Activated naive CD8-positive, alpha-beta T cell (primary cell): Measurements from ENCODE around the gene KRTAP1-1.
"Not testable (repeated sequence)": the region's sequence is repeated elsewhere in the genome, so short reads cannot be mapped to it uniquely, and the experiment has no call there.

Experiments used
- H3K27ac Mint-ChIP-seq: one replicate; pipeline ENCODE4 v1.8.0; 2021; ENCODE audit warnings: mixed read lengths
- H3K27me3 Mint-ChIP-seq: one replicate; pipeline ENCODE4 v1.8.0; 2021; ENCODE audit warnings: mixed read lengths
- H3K36me3 Mint-ChIP-seq: one replicate; pipeline ENCODE4 v1.8.0; 2021; ENCODE audit warnings: mixed read lengths
- H3K4me1 Mint-ChIP-seq: one replicate; pipeline ENCODE4 v1.8.0; 2021; ENCODE audit warnings: low read depth, mixed read lengths
- H3K4me3 Mint-ChIP-seq: one replicate; pipeline ENCODE4 v1.8.0; 2021; ENCODE audit warnings: mild to moderate bottlenecking, mixed read lengths
- H3K9me3 Mint-ChIP-seq: one replicate; pipeline ENCODE4 v1.8.0; 2021; ENCODE audit warnings: low read depth, mixed read lengths

KRTAP1-1 gene, protein sequence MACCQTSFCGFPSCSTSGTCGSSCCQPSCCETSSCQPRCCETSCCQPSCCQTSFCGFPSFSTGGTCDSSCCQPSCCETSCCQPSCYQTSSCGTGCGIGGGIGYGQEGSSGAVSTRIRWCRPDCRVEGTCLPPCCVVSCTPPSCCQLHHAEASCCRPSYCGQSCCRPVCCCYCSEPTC

DNA sequence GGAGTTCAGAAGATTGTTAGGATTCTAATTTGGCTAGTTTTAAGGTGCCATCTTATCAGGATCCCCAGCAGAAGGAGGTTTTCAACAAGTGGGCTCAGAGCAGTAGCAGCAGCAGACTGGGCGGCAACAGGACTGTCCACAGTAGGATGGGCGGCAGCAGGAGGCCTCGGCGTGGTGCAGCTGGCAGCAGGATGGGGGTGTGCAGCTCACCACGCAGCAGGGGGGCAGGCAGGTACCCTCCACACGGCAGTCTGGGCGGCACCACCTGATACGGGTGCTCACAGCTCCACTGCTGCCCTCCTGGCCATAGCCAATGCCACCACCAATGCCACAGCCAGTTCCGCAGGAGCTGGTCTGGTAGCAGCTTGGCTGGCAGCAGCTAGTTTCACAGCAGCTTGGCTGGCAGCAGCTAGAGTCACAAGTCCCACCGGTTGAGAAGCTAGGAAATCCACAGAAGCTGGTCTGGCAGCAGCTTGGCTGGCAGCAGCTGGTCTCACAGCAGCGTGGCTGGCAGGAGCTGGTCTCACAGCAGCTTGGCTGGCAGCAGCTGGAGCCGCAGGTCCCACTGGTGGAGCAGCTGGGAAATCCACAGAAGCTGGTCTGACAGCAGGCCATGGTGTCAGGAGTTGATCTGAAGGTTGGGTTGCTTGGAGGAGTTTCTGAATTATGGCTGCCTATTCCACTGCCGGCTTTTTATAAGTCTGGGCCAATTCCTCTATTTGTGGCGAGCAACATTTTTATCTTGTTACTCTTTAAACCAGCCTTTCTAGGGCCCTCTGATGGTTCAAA lies at the start of gene KRTAP1-1:
KRTAP1-1 (minus strand) TSS at position 668 of the 789 bp plus-strand sequence; CDS start at position 615, 53 bp downstream.
- H3K36me3 Mint-ChIP-seq, H3K27ac Mint-ChIP-seq, H3K4me3 Mint-ChIP-seq, H3K9me3 Mint-ChIP-seq, H3K4me1 Mint-ChIP-seq: not testable (repeated sequence)
- peaks cover 11% of the 10 kb centered on the region for H3K27me3 Mint-ChIP-seq

DNA sequence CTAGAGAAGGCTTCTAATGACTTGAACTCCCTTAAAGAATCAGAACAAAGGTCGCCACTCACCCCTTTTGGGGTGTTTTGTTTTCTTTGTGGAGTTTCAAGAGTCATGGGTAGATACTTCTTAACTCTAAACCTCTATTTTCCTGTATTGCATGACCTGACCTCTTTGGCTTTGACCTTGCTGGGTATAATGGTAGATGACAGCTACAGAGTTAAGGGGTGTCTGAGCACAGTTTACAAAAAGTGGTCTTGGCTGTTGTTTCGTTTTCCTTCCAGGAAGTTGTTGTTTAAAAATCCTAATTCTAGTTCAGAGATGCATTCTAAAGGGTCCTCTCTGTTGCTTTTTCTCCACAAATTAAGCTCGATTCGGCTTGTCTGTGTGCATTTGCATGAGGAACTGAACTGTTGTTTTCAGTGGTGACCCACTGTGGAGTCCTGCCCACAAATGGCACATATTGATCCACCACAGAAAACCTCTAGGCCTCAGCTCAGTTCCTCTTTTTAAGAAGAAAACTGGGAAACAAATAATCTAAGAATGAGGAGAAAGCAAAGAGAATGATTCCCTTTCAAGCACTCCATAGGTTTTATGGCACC lies 47.6 kb upstream of the KRTAP1-1 start:
- not testable (repeated sequence) for H3K27me3 Mint-ChIP-seq, H3K4me3 Mint-ChIP-seq, H3K4me1 Mint-ChIP-seq, H3K36me3 Mint-ChIP-seq, H3K27ac Mint-ChIP-seq, H3K9me3 Mint-ChIP-seq

DNA sequence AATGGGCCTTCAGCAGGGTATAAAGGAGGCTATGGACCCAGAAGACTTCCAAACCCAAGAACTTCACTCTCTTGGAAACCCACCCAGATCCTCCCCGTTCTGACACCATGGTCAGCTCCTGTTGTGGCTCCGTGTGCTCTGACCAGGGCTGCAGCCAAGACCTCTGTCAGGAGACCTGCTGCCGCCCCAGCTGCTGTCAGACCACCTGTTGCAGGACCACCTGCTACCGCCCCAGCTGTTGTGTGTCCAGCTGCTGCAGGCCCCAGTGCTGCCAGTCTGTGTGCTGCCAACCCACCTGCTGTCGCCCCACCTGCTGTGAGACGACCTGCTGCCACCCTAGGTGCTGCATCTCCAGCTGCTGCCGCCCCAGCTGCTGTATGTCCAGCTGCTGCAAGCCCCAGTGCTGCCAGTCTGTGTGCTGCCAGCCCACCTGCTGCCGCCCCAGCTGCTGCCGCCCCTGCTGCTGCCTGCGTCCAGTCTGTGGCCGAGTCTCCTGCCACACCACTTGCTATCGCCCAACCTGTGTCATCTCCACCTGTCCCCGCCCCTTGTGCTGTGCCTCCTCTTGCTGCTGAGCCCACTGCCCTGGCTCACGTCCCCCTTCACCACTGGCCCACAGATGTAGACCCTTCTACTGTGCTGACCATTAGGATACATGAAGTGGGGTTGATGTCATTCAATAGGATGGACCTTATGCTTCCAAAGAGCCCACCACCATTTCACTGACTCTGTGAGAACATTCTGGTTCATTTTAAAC lies 43.0 kb upstream of the KRTAP1-1 start, which contains the start of gene KRTAP4-7:
KRTAP4-7 (plus strand) TSS at position 51 of the 757 bp plus-strand sequence; CDS start at position 108, 57 bp downstream.
- H3K27ac Mint-ChIP-seq, H3K36me3 Mint-ChIP-seq, H3K4me1 Mint-ChIP-seq, H3K9me3 Mint-ChIP-seq, H3K4me3 Mint-ChIP-seq, H3K27me3 Mint-ChIP-seq: not testable (repeated sequence)

DNA sequence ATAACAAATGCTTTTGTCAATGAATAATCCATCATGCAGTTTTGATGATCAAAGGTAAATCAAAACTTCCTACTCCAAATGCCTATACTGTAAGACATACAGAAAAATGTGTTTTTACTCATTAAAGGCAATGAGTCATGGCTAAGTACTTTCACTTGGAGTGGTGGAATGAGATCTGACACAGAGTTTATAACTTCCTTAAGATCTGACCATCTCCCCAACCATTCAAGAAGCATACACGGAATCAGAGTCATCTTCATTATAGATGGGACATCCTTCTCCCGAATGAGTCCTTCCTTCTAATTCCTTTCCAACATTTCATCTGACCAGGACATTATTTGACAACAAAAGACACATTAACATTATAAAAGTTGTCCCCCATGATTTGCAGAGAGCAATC lies 42.2 kb upstream of the KRTAP1-1 start:
- H3K9me3 Mint-ChIP-seq, H3K27ac Mint-ChIP-seq: not testable (repeated sequence)

DNA sequence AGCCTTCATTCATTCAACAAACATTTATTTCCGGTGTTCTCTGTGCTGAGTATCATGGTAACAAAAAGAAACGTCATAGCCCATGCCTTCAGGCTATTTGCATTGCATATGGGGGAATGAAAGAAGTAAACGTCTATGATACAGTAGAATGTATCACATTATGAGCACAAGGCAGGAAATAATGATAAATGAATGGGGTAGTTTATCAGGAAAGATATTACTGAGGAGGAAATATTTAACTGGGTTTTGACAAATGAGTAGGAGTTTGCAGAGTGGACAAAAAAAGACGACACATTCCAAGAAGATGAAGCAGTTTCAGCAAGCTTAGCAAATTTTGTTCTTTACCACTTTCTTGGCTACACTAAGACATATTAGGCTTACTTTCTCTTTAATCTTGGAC lies 41.4 kb upstream of the KRTAP1-1 start:
- Mint-ChIP-seq H3K9me3 (peaks cover 5% of the 10 kb centered on the region), H3K4me1 (no peaks in the 10 kb centered on the region), H3K27ac (no peak overlapping the region), H3K27me3 (peaks cover 8% of the 10 kb centered on the region), H3K4me3 (no peak overlapping the region), H3K36me3 (no peaks in the 10 kb centered on the region)

More for the DNA sequence above, 42.2 kb upstream of the KRTAP1-1 start:
- not testable (repeated sequence) for H3K4me3 Mint-ChIP-seq, H3K36me3 Mint-ChIP-seq, H3K27me3 Mint-ChIP-seq, H3K4me1 Mint-ChIP-seq

DNA sequence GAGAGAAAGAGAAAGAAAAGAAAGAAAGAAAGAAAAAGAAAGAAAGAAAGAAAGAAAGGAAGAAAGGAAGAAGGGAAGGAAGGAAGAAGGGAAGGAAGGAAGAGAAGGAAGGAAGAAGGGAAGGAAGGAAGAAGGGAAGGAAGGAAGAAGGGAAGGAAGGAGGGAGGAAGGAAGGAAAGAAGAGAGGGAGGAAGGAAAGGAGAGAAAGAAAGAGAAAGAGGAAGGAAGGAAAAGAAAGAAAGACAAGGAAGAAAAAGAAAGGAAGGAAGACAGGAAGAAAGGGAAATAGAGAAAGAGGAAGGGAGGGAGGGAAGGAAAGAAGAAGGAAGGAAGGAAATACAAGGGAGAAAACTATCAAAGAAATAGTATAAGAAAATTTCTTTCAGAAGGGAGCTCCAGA lies 35.5 kb upstream of the KRTAP1-1 start:
- Mint-ChIP-seq H3K4me3 (no peak overlapping the region), H3K4me1 (no peaks in the 10 kb centered on the region), H3K27ac (no peak overlapping the region), H3K9me3 (no peaks in the 10 kb centered on the region), H3K36me3 (no peaks in the 10 kb centered on the region), H3K27me3 (peaks cover 17% of the 10 kb centered on the region)

DNA sequence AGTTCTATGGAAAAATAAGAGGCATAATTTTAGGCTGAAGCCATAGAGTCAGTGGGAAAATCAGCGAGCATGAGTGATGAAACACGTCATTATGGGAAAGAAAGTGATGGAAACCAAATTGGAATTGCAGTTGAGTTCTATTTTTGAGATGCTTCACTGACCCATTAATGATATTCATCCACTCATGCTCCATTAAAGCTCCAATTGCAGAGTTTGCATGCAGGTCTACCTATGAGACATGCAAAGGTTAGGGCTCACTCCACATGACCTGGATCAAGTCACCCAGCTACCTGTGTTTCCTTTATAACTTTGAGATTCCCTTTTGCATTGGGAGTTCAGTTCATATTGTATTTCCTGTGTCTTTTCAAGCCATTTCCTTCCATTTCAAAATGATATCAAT lies 32.4 kb upstream of the KRTAP1-1 start:
- Mint-ChIP-seq H3K4me3 (no peak overlapping the region), H3K4me1 (no peaks in the 10 kb centered on the region), H3K27me3 (peaks cover 12% of the 10 kb centered on the region), H3K27ac (no peak overlapping the region), H3K36me3 (no peaks in the 10 kb centered on the region), H3K9me3 (no peaks in the 10 kb centered on the region)

DNA sequence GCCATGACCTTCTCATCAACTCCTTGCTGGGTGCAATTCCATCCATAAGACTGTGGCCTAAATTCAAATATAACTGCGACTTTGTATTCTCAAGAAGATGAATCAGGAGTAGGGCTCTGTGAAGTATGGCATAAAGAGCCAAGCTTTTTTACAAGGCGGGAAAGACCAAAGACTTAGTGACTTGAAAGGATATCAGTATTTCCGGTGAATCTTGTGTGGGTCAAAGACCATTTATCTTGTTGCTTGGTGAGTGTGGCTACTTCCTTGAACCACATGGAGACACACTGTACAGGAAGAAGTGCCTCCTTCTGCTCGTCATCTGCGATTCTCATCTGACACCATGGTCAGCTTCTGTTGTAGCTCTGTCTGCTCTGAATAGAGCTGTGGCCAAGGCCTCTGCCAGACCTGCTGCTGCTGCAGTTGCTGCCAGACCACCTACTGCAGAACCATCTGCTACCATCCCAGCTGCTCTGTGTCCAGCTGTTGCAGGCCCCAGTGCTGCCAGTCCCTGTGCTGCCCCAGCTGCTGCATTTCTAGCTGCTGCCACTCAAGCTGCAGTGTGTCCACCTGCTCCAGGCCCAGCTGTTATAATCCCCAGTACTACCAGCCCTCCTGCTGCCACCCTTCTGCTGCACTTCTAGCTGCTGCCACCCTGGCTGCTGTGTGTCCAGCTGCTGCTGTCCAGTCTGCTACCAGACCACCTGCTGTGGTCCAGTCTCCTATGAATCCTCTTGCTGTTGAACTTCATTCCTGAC lies 30.5 kb upstream of the KRTAP1-1 start:
- Mint-ChIP-seq H3K4me1 (peaks cover 2% of the 10 kb centered on the region), H3K9me3 (no peaks in the 10 kb centered on the region), H3K27me3 (peaks cover 8% of the 10 kb centered on the region), H3K27ac (no peak overlapping the region), H3K4me3 (no peak overlapping the region), H3K36me3 (no peaks in the 10 kb centered on the region)

DNA sequence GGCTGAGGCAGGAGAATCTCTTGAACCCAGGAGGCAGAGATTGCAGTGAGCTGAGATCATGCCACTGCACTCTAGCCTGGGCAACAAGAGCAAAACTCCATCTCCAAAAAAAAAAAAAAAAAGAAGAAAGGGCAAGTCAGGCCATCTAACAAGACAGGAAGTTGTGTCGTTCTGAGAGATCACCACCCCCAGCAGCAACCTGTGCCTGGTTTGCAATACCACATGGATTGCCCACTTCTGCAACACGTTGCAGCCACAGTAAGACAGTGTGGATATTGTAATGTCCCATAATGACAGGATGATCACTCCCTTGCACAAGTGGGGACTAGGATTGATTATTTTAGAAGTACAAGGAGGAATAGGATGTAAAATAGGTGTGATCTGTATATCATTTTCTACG lies 27.8 kb upstream of the KRTAP1-1 start:
- no peaks in the 10 kb centered on the region for H3K36me3 Mint-ChIP-seq
- H3K9me3 Mint-ChIP-seq = no peaks in the 10 kb centered on the region
- H3K4me3 Mint-ChIP-seq = no peak overlapping the region
- no peak overlapping the region for H3K27ac Mint-ChIP-seq
- no peaks in the 10 kb centered on the region for H3K27me3 Mint-ChIP-seq
- H3K4me1 Mint-ChIP-seq = peaks cover 2% of the 10 kb centered on the region

DNA sequence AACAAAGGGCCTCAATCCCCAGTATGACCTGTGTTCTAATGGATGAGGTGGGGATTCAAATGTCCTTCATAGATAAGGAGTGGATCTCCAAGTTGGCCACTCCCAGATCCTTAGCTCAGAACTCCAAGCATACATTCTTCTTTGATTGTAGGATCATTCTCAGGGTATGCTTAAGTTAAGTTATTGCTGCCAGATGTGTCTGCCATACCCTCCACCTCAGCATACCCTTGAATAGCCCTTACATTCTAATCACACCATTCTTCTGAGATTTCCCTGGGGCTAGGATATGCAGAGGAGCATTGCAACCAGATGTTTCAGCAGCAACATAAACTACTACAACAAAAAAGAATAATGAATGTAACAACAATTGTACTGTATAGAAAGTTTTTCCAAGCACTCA lies 26.0 kb upstream of the KRTAP1-1 start:
- peaks cover 2% of the 10 kb centered on the region for H3K4me1 Mint-ChIP-seq

DNA sequence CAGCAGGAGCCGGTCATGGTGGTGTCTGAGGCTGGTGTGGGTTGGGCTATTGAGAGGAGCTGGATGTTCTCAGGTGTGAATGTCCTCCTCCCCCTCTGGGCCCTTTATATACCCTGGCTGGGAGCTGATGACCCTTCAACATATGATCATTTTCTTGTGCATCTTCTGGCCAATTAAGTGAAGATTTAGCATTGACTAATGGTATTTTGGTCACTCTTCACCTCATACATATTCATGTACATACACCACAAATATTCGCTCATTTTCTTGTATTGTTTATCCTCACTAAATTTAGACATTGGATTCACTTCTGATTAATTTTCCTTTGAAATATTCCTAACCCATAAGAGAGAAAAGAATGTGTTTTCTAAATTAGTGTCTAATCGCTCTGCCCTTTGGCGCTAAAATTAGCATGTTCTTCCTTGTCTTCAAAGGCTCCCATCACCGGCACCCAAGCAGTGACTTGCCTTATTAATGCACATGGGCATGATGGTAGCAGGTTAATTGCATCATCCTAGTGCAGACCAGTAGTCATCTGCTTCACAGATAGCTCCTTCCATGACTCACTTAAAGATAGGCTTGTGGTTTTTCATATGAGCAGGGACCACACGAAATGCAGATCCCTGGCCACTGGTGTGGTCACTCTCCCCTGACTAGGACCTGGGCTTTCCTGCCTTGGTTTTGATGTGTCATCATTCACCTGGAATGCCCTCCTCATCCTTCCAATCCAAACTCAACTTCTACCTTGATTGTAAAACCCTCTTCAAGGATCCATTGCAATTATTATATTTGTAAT lies 24.8 kb upstream of the KRTAP1-1 start, which contains the start of gene KRTAP2-4:
KRTAP2-4 (minus strand) TSS at position 51 of the 796 bp plus-strand sequence; CDS start at position 17, 34 bp downstream.
- Mint-ChIP-seq H3K4me1 (peaks cover 2% of the 10 kb centered on the region), H3K9me3 (no peaks in the 10 kb centered on the region), H3K27me3 (peaks cover 9% of the 10 kb centered on the region), H3K4me3 (no peak within 1 kb of the TSS), H3K27ac (no peak within 1 kb of the TSS), H3K36me3 (no peaks in the 10 kb centered on the region)

More for the DNA sequence above, 26.0 kb upstream of the KRTAP1-1 start:
- Mint-ChIP-seq H3K27me3 (no peaks in the 10 kb centered on the region), H3K27ac (no peak overlapping the region), H3K4me3 (no peak overlapping the region), H3K9me3 (no peaks in the 10 kb centered on the region), H3K36me3 (no peaks in the 10 kb centered on the region)

DNA sequence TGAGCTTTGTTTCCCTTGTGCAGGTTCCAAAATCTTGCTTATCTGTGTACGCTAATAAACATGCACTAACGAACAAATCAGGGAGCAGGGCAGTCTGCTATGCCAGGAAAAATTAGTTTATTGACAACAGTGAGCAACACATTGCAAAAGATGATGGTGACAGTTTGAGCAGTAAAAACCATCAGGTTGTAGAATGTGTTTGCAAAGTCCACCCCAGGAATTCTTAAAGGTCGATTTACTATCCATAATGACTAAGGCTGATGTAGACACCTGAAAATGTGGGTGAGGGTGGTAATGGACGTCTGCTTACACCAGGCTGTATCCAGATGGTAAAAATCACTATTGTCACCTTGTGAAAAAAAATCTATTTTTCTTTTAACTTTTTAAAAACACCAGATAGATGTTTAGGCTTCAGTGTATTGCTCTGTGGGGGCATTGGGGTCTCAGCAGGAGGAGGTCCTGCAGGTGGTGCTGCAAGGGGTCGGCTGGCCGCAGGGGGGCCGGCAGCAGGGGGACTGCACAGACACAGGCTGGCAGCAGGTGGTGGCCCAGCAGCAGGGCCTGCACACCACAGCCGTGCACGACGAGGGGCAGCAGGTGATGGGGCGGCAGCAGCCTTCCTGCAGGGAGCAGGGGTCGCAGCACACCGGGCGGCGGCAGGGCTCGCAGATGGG lies 23.9 kb upstream of the KRTAP1-1 start:
- peaks cover 14% of the 10 kb centered on the region for H3K27me3 Mint-ChIP-seq
- not testable (repeated sequence) for H3K4me1 Mint-ChIP-seq, H3K4me3 Mint-ChIP-seq, H3K27ac Mint-ChIP-seq, H3K9me3 Mint-ChIP-seq, H3K36me3 Mint-ChIP-seq

DNA sequence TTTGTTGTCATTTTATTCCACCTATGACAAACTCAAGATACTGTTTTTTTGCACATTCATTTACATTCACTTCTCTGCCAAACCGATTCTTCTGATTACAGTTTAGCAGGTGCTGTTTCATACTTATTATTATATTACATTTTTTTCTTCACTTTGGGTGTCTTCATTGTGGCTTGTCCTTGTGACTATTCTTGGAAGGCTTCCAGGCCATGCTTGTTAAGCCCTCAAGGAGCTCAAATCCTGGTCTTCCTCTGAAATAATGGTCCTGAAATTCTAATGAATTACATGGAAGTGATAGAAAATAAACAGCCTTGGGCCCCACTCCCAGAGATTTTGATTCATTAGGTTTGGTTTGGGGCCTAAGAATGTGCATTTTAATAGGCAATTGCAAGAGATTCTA lies 23.1 kb upstream of the KRTAP1-1 start:
- H3K36me3 Mint-ChIP-seq = no peaks in the 10 kb centered on the region
- H3K27ac Mint-ChIP-seq = no peak overlapping the region

More for the DNA sequence above, 23.1 kb upstream of the KRTAP1-1 start:
- Mint-ChIP-seq H3K27me3 (peaks cover 18% of the 10 kb centered on the region), H3K4me1 (peaks cover 3% of the 10 kb centered on the region), H3K4me3 (no peak overlapping the region), H3K9me3 (no peaks in the 10 kb centered on the region)
